ENCODE results near the gene SBF2.
"Not testable (repeated sequence)": the region's sequence is repeated elsewhere in the genome, so short reads cannot be mapped to it uniquely, and the experiment has no call there.

SBF2 gene

GRCh38 chr11:9951807-9952206, 342.2 kb downstream of the SBF2 start:
- no peak for DNase-seq (ENCODE audit: low read depth)

DNA sequence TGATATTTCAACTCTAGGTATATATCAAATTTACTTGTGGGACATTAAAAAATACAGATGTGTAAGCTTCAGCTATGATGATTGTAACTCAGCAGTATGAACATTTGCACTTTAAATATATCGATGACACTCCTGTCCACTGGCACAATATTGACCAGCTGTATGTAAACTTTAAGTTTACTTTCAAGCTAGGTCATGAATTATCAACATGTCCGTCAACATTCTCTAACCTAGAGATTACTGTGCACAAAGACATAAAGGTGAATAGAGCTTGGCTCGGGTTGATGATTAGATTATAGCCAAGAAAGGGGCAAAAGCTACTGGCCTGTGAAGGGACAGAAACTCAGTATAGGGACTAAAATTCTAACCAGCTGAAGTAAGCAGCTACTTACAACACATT, 343.6 kb downstream of the SBF2 start:
- no peak for DNase-seq (ENCODE audit: low read depth)

GRCh38 chr11:9947231-9947864, 346.7 kb downstream of the SBF2 start:
- no peak for DNase-seq (ENCODE audit: low read depth)

- not testable (repeated sequence) for DNase-seq (ENCODE audit: low read depth)
These were observed 348.3 kb downstream of the SBF2 start for GRCh38 chr11:9945680-9946079.

GRCh38 chr11:9943386-9944110, 350.5 kb downstream of the SBF2 start:
- no peak for DNase-seq (ENCODE audit: low read depth)

DNA sequence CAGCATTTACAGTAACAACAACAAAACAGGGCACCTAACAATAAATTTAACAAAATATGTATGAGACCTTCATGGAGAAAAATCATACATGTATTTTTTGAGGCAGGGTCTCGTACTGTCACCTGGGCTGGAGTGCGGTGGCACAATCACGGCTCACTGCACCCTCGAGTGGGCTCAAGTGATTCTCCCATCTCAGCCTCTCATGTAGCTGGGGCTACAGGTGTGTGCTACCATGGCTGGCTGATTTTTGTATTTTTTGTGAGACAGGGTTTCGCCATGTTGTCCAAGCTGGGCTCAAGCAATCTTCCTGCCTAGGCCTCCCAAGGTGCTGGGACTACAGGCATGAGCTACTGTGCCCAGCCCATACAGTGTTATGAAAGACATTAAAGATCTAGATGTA, 352.0 kb downstream of the SBF2 start:
- DNase-seq (ENCODE audit: low read depth), result no peak

DNA sequence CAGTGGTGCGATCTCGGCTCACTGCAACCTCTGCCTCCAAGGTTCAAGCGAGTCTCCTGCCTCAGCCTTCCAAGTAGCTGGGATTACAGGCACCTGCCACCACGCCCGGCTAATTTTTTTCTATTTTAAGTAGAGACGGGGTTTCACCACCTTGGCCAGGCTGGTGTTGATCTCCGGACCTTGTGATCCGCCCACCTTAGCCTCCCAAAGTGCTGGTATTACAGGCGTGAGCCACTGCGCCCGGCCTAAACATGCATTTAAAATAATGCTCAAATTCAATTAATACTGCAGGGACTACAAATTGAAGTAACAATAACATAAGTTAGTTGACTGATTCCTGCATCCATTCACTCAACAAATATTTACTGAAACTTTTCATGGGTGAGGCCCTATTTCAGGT, 354.9 kb downstream of the SBF2 start:
- DNase-seq (ENCODE audit: low read depth), result not testable (repeated sequence)

GRCh38 chr11:9936754-9937153, 357.3 kb downstream of the SBF2 start:
- no peak for DNase-seq (ENCODE audit: low read depth)

DNA sequence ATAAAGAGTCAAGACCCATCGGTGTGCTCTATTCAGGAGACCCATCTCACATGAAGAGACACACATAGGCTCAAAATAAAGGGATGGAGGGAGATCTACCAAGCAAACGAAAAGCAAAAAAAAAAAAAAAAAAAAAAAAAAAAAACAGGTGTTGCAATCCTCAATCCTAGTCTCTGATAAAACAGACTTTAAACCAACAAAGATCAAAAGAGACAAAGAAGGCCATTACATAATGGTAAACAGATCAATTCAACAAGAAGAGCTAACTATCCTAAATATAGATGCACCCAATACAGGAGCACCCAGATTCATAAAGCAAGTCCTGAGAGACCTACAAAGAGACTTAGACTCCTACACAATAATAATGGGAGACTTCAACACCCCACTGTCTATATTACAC, 361.2 kb downstream of the SBF2 start:
- not testable (repeated sequence) for DNase-seq (ENCODE audit: low read depth)

GRCh38 chr11:9930562-9931331, 363.3 kb downstream of the SBF2 start:
- DNase-seq (ENCODE audit: low read depth), result not testable (repeated sequence)

- no peak for DNase-seq (ENCODE audit: low read depth)
These were observed 366.3 kb downstream of the SBF2 start for GRCh38 chr11:9927670-9928069.

GRCh38 chr11:9923280-9923679, 370.7 kb downstream of the SBF2 start:
- DNase-seq (ENCODE audit: low read depth), result no peak

- no peak for DNase-seq (ENCODE audit: low read depth)
These were observed 371.2 kb downstream of the SBF2 start for GRCh38 chr11:9922806-9923205.

DNA sequence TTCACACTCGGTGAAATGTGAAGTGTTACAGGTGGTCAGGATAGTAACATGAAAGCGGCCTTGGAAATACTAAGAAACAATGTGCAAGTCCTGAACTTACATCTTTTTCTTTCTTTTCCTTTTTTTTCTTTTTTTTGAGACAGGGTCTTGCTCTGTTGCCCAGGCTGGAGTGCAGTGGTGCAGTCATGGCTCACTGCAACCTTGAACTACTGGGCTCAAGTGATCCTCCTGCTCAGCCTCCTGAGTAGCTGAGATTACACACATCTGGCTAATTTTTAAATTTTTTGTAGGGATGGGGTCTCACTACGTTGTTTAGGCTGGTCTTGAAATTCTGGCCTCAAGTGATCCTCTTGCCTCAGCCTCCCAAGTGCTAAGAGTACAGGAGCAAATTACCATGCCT, 377.5 kb downstream of the SBF2 start:
- DNase-seq (ENCODE audit: low read depth), result no peak

DNA sequence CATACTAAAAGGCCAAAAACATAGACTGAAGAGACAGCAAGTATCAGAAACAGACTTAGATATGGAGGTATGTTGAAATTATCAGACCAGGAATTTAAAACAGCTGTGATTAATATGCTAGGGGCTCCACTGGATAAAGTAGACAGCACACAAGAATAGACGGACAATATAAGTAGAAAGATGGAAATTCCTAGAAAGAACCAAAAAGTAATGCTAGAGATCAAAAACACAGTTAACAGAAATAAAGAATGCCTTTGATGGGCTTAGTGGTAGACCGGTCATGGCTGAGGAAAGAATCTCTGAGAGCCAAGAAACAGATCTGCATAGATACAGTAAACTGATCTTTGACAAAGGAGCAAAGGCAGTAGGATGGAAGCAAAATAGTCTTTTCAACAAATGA, 380.0 kb downstream of the SBF2 start:
- DNase-seq (ENCODE audit: low read depth), result no peak

- no peak for DNase-seq (ENCODE audit: low read depth)
These were observed 387.8 kb downstream of the SBF2 start for GRCh38 chr11:9905960-9906791.

DNA sequence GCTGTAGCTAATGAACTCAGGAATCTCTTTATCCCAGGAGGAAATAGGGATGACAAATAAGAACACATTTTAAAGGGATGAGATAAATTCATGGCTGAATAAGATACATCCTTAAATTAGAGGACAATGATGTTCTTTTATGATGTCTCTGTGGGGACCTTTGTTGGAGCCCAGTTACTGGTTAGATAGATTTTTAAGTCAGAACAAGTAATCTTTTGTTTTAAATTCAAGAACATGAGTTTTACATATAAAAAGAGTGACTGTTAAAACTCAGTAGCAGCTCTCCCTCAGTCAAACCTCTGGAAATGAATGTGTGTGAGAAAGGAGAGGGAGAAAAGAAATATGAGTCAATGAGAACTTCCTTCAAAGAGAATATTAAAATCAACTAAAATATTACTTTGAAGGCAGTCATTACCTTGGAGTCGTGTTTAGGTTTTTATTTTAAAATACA, 388.5 kb downstream of the SBF2 start:
- DNase-seq (ENCODE audit: low read depth), result no peak

GRCh38 chr11:9903579-9903978, 390.4 kb downstream of the SBF2 start:
- DNase-seq (ENCODE audit: low read depth), result no peak

GRCh38 chr11:9901943-9902342, 392.1 kb downstream of the SBF2 start:
- no peak for DNase-seq (ENCODE audit: low read depth)

GRCh38 chr11:9900253-9900652, 393.8 kb downstream of the SBF2 start:
- DNase-seq (ENCODE audit: low read depth), result not testable (repeated sequence)

- DNase-seq (ENCODE audit: low read depth), result no peak
These were observed 394.3 kb downstream of the SBF2 start for GRCh38 chr11:9899676-9900075.

DNA sequence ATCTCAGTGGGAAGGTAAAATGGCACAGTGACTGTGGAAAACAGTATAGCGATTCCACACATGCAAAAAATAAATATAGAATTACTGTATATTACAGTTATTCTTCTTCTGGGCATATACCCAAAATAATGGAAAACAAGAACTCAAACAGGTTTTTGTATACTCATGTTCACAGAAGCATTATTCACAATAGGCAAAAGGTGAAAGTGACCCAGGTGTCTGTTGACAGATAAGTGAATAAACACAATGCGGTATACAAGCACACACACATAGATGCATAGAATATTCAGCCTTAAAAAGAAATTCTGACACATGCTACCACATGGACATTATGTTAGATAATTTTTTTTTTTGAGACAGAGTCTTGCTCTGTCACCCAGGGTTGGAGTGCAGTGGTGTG, 397.1 kb downstream of the SBF2 start:
- no peak for DNase-seq (ENCODE audit: low read depth)

Measured in stimulated activated CD8-positive, alpha-beta memory T cell treated with anti-CD3 and anti-CD28 coated beads, Interleukin-12 subunit alpha, Interleukin-12 subunit beta, amount 100 ng/mL, for 1 hour (primary cell).